Fibroblast of mammary gland (primary cell): ENCODE results near the gene RPL32.

Source experiments
- DNase-seq: peaks from one replicate; pipeline ENCODE4 v3.0.0-alpha.2; 2010; ENCODE audit warnings: low read depth
- H3K4me3 ChIP-seq: 2 replicates; pipeline ENCODE4 v1.5.1; 2011; ENCODE audit warnings: low read depth, mild to moderate bottlenecking, low read length, moderate library complexity; ENCODE audit not compliant: control insufficient read depth
- TF ChIP-seq, protein P1 (sequence below): conservative IDR thresholded peaks from 2 replicates; pipeline ENCODE4 v1.5.1; 2011; ENCODE audit warnings: low read depth, low read length, inconsistent platforms; ENCODE audit not compliant: control insufficient read depth, insufficient read depth

RPL32 gene

DNA sequence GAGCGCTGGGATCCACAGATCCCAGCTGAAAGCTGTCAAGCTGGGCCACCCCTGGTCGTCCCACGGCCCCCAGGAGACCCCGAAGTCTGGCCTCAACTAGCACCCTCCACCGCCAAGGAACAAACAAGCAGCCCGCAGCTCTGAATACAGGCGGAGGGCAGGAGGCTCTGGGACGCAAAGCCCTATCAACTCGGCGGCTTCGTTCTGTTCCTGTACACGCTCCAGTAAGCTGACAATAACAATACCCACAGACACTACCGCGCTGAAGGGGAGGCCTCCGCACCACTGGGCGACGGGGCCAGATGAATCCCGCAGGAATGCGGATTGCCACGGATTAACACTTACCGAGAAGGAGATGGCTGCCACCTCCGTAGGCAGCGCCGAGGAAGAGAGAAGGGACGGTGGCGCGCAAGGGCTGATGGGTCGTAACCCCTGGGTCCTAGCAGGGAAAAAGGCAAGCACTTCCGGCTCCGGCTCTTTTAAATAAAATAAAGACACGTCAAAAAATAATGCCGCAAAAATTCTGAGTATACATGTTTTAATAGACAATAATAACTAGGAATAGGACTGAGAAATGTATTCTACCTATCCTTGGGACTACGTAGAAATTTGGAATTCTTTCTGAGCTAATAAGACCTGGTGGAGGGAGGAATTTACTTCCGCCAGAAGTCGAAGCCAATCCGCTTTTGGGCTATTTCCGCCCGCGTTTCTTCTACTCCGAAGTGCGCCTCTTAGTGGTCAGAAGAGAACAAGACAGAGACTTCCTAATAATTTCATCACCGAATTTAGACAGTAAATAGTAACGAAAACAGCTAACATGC is at the start of gene RPL32:
TSS of gene RPL32 (minus strand) at position 417 of the 821 bp plus-strand sequence. CDS start 1,328 bp downstream, outside the sequence.
- TF ChIP-seq, protein P1, sequence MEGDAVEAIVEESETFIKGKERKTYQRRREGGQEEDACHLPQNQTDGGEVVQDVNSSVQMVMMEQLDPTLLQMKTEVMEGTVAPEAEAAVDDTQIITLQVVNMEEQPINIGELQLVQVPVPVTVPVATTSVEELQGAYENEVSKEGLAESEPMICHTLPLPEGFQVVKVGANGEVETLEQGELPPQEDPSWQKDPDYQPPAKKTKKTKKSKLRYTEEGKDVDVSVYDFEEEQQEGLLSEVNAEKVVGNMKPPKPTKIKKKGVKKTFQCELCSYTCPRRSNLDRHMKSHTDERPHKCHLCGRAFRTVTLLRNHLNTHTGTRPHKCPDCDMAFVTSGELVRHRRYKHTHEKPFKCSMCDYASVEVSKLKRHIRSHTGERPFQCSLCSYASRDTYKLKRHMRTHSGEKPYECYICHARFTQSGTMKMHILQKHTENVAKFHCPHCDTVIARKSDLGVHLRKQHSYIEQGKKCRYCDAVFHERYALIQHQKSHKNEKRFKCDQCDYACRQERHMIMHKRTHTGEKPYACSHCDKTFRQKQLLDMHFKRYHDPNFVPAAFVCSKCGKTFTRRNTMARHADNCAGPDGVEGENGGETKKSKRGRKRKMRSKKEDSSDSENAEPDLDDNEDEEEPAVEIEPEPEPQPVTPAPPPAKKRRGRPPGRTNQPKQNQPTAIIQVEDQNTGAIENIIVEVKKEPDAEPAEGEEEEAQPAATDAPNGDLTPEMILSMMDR: peak; percentile 86
- H3K4me3 ChIP-seq: peak within 1 kb of the TSS; percentile 100
- DNase-seq: peak; percentile 95

DNA sequence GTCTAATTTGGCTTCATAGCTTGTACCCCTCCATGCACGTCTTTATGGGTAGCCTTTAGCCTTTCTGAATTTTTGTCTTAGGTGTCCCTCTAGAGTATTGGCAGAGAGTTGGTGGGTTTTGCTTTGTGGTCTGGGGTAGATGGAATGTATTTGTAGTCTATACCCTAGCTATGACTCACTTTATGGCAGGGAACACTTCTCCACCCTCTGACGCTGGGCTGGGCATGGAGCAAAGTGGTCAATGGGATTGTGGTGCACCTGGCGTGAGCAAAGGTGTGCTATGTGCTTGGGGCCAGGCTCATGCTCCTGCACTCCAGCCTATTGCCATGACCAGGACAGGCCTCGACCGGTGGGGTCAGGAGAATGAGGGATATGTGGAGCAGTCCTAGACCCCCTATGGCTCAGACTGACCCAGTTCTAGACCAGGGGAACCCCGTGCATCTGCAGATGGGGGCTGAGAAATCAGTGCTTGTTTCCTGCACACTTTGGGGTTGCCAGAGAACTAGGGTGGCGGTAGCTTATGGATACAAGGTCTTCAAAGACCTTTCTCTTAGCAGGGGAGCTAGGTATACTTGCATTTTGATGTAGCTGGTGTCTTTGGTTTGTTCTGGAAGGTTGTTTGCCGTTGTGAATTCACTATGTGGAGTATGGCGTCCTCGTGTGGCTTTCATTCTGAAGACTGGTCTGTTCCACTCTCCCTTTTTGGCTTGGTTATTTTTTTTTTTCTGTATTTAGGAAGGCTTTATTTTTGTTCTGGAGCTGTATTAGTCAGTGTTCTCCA is 49.4 kb upstream of the RPL32 start:
- no peak for DNase-seq
- TF ChIP-seq, protein P1: no peak
- H3K4me3 ChIP-seq: no peak overlapping the region

DNA sequence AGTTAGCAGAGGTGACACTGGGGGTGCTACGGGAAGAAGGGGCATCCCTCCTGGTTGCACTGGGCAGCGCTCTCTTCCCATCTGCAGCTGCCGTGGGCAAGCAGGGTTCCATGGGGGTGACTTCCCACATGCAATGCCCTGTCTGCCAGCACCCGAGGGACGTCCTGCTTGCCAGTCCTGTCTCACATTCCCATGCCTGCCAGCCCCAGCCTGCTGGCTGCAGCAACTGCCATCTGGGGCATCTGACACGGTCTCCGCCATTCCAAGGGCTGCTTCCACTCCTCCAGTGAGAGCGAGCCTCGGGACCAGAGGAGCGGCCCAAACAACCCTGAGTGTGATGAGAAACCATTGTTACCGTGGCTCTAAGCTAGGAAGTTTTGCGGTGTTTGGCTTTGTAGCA is 45.4 kb upstream of the RPL32 start:
- TF ChIP-seq, protein P1: no peak
- no peak overlapping the region for H3K4me3 ChIP-seq
- no peak for DNase-seq

DNA sequence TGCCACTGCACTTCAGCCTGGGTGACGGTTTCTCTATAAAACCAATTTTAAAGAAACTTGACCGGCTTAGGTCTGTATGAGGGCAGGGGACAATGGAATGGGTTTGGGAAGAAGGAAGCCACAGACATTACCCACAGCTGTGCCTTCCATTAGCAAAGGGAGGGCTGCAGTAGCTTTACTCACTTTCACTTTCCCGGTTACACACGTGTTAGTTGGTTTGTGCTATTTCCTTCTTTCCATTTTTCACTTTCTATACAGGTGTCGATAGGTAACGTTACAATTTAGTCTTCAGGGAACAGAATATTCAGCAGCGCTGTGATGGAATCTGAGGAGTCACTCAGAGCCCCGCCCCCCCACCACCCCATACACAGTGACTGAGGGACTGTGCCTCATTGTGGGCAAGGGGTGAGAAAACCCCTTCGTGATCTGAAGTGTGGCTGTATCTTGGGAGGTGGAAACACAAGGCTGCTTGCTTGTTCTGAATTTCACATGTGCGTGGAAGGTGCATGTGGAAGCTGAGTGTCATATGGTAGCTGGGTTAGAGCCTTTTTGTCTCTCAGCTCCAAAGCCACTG is 44.8 kb upstream of the RPL32 start:
- TF ChIP-seq, protein P1: no peak
- H3K4me3 ChIP-seq: no peak overlapping the region

DNA sequence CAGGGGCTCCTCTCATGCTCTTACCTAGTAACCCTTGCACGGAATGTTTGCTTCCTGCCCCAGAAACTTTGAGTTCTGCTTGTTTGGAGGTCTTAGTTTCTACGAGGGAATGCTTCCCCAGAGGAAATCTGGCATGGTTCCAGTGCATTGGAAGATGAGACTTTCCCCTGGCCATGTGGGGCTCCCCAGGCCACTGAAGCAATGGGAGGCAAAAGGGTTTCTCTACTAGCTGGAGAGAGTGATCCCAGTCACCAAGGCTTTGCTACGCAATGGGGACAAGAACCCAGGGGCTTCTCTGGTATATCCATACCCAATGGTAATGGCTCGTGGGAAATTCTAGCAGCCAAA is 44.2 kb upstream of the RPL32 start:
- H3K4me3 ChIP-seq: no peak overlapping the region
- DNase-seq: no peak
- TF ChIP-seq, protein P1: no peak

More for the DNA sequence above, 44.8 kb upstream of the RPL32 start:
- no peak for DNase-seq

DNA sequence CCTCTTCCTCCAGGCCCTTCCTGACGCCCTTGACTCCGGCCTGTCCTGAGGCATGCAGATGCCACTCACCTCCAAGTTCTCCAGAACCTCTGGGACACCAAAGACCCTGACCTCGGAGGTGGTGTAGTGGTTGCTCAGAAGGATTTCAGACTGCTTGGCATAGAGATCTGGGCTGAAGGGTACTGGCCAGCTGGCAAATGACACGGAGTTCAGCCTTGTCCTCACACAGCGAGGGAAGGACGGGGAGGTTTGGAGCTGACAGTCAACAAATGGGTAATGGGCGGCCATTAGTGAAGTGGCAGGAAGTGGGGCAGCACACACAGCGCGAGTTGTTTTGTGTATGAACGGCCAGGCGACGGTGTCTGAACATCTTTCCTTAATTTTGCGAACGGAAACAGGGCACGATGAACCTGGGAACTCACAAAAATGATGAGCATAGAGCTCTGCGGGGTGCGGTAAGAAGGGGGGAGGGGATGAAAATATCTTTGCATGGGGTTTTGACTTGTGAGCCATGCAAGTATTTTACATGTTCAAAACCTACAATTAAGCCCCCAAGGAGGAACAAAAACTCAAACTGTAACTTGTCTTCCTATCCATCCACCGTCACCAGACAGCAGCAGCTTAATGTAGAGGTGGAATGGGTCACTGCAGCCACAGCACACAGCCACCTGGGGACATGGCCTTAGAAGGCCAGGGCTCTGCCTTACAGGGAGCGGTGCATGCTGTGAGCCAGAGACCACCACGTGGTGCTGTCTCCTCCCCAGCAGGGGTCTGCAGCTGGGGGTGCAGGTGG is 43.6 kb upstream of the RPL32 start:
- H3K4me3 ChIP-seq: no peak overlapping the region
- DNase-seq: no peak
- TF ChIP-seq, protein P1: no peak
